Smooth muscle cell (in vitro differentiated cells): ENCODE data around the gene KIFBP. TPM values are rescaled to one million over a fixed set of nuclear protein-coding genes. Genes with fewer than 3 reads are reported as not detected.

Experiments used
- DNase-seq: peaks from one replicate; lab custom pipeline; 2025; ENCODE audit not compliant: unreplicated experiment; lab: John Stamatoyannopoulos, UW
- H2AFZ ChIP-seq: fragments of 200-600 bp; sonication (generic); 2 replicates; pipeline ENCODE4 v1.6.0; 2016; ENCODE audit warnings: antibody characterized with exemption, low read depth, mild to moderate bottlenecking
- H3F3A ChIP-seq: fragments of 200-600 bp; sonication (generic); 2 replicates; pipeline ENCODE4 v1.6.0; 2017; ENCODE audit warnings: antibody characterized with exemption, low read depth
- H3K27ac ChIP-seq: fragments of 200-600 bp; sonication (generic); 2 replicates; pipeline ENCODE4 v1.5.1; 2016; ENCODE audit warnings: low read depth, mild to moderate bottlenecking
- H3K27me3 ChIP-seq: fragments of 200-600 bp; sonication (generic); 2 replicates; pipeline ENCODE4 v1.6.1; 2016; ENCODE audit warnings: low read depth, mild to moderate bottlenecking
- H3K36me3 ChIP-seq: fragments of 200-600 bp; sonication (generic); 2 replicates; pipeline ENCODE4 v1.5.1; 2016; ENCODE audit warnings: low read depth
- H3K4me1 ChIP-seq: fragments of 200-600 bp; sonication (generic); 2 replicates; pipeline ENCODE4 v1.5.1; 2016; ENCODE audit warnings: low read depth
- H3K4me2 ChIP-seq: fragments of 200-600 bp; sonication (generic); 2 replicates; pipeline ENCODE4 v1.6.0; 2016; ENCODE audit warnings: mild to moderate bottlenecking
- H3K4me3 ChIP-seq: fragments of 200-600 bp; sonication (generic); 2 replicates; pipeline ENCODE4 v1.5.1; 2016; ENCODE audit warnings: mild to moderate bottlenecking
- H3K79me2 ChIP-seq: fragments of 200-600 bp; sonication (generic); 2 replicates; pipeline ENCODE4 v1.6.0; 2016; ENCODE audit warnings: low read depth, mild to moderate bottlenecking
- H3K9ac ChIP-seq: fragments of 200-600 bp; sonication (generic); 2 replicates; pipeline ENCODE4 v1.6.0; 2016; ENCODE audit warnings: low read depth
- H3K9me3 ChIP-seq: fragments of 200-600 bp; sonication (generic); replicated peaks from 2 replicates; pipeline ENCODE4 v1.5.1; 2016; ENCODE audit warnings: low read depth
- H4K20me1 ChIP-seq: fragments of 200-600 bp; sonication (generic); 2 replicates; pipeline ENCODE4 v1.6.0; 2016; ENCODE audit warnings: low read depth
- CTCF ChIP-seq: fragments of 200-600 bp; sonication (generic); IDR thresholded peaks from 2 replicates; pipeline ENCODE4 v1.5.1; 2017; ENCODE audit warnings: borderline replicate concordance, mild to moderate bottlenecking, antibody characterized with exemption; ENCODE audit not compliant: insufficient read depth, poor library complexity, severe bottlenecking
- WGBS: methylation state at CpG from one replicate; pipeline ENCODE4 v1.1.7; 2016; ENCODE audit warnings: low lambda C conversion rate; 5-methylcytosine and 5-hydroxymethylcytosine counted together
- polyA plus RNA-seq: library from polyadenylated mRNA; unstranded; fragments of >200 nt; fragmentation: Nextera tagmentation; extraction: Ambion mirVana; gene quantifications from 2 replicates; pipeline ENCODE4 v1.2.1, GENCODE V29; 2016
- total RNA-seq: library from RNA; depleted of rRNA; stranded (reverse); fragments of >200 nt; gene quantifications from 2 replicates; pipeline ENCODE4 v1.2.3, GENCODE V29; 2014

The KIFBP gene
- total and polyA plus RNA-seq, 2 experiments from 2014 or later, result 37.6 to 55.1 TPM

DNA sequence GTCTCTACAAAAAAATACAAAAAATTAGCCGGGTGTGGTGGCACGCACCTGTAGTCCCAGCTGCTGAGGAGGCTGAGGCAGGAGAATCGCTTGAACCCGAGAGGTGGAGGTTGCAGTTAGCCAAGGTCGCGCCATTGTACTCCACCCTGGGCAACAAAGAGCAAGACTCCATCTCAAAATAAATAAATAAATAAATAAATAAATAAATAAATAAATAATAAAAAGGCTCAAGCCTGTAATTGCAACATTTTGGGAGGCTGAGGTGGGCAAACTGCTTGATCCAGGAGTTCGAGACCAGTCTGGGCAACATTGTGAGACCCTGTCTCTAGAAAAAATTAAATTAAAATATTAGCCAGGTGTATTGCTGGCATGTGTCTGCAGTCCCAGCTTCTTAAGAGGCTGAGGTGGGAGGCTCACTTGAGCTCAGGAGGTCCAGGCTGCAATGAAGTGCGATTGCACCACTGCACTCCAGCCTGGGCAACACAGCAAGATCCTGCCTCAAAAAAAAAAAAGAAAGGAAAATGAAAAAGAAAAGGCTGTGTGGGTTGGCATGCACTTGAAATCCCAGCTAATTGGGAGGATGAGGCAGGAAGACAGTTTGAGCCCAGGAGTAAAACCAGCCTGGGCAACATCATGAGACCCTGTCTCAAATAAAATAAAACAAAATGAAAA lies 71.7 kb downstream of the KIFBP start:
- Histone ChIP-seq H2AFZ (no peak overlapping the region), H3K9ac (no peak overlapping the region), H3K4me1 (no peaks in the 10 kb centered on the region), H3K9me3 (no peaks in the 10 kb centered on the region), H3F3A (no peaks in the 10 kb centered on the region), H4K20me1 (no peaks in the 10 kb centered on the region), H3K4me2 (no peak overlapping the region), H3K79me2 (no peaks in the 10 kb centered on the region), H3K4me3 (no peak overlapping the region), H3K36me3 (no peaks in the 10 kb centered on the region), H3K27ac (no peak overlapping the region), H3K27me3 (no peaks in the 10 kb centered on the region)
- TF ChIP-seq CTCF, result no peak
- DNase-seq, result no peak
- WGBS, result 94% methylated on average over 8 of the region's 8 CpGs

GRCh38 chr10:69061305-69062161 lies 72.9 kb downstream of the KIFBP start:
- peak overlapping the region; percentile 29 for H3K9ac ChIP-seq
- no peaks in the 10 kb centered on the region for H3F3A ChIP-seq
- WGBS, result 53% methylated on average over 20 of the region's 20 CpGs
- H3K4me2 ChIP-seq, result peak overlapping the region; percentile 76
- no peak overlapping the region for H3K4me3 ChIP-seq
- no peaks in the 10 kb centered on the region for H3K79me2 ChIP-seq
- no peaks in the 10 kb centered on the region for H4K20me1 ChIP-seq
- H3K4me1 ChIP-seq, result no peaks in the 10 kb centered on the region
- DNase-seq, result no peak
- no peak overlapping the region for H2AFZ ChIP-seq
- H3K36me3 ChIP-seq, result no peaks in the 10 kb centered on the region
- TF ChIP-seq CTCF, result no peak
- no peaks in the 10 kb centered on the region for H3K9me3 ChIP-seq
- no peaks in the 10 kb centered on the region for H3K27me3 ChIP-seq
- H3K27ac ChIP-seq, result peak overlapping the region; percentile 73

- DNase-seq, result no peak
- H3K4me1 ChIP-seq, result no peaks in the 10 kb centered on the region
- H3K9ac ChIP-seq, result no peak overlapping the region
- no peaks in the 10 kb centered on the region for H3K36me3 ChIP-seq
- 93% methylated on average over 5 of the region's 5 CpGs for WGBS
- no peak overlapping the region for H3K4me2 ChIP-seq
- no peaks in the 10 kb centered on the region for H3F3A ChIP-seq
- TF ChIP-seq CTCF, result no peak
- no peak overlapping the region for H3K4me3 ChIP-seq
- H3K9me3 ChIP-seq, result no peaks in the 10 kb centered on the region
- no peaks in the 10 kb centered on the region for H3K79me2 ChIP-seq
- no peak overlapping the region for H3K27ac ChIP-seq
- no peaks in the 10 kb centered on the region for H4K20me1 ChIP-seq
- H3K27me3 ChIP-seq, result no peaks in the 10 kb centered on the region
- H2AFZ ChIP-seq, result no peak overlapping the region
These were observed 74.3 kb downstream of the KIFBP start for GRCh38 chr10:69062901-69063300.
